GM23338 (cell line): Measurements from ENCODE around the gene POLQ. TPM values are rescaled to one million over a fixed set of nuclear protein-coding genes. Genes with fewer than 3 reads are reported as not detected.

ENCODE experiments used
- ATAC-seq: fragments of 200-7000 bp; cut with Tn5 transposase; 3 replicates; pipeline ENCODE4 v1.9.1; 2020
- DNase-seq: peaks from one replicate; pipeline ENCODE4 v3.0.0-alpha.2; 2015; ENCODE audit warnings: low spot score
- H2AFZ ChIP-seq: fragments of 200-600 bp; sonication (generic); 2 replicates; pipeline ENCODE4 v1.8.0; 2016; ENCODE audit warnings: antibody characterized with exemption, mild to moderate bottlenecking, moderate library complexity
- H3F3A ChIP-seq: fragments of 200-600 bp; sonication (generic); replicated peaks from 2 replicates; pipeline ENCODE4 v1.8.0; 2017; ENCODE audit warnings: antibody characterized with exemption, mixed run types, low read depth
- H3K27ac ChIP-seq: fragments of 200-600 bp; sonication (generic); 2 replicates; pipeline ENCODE4 v1.6.1; 2016; ENCODE audit warnings: low read depth
- H3K27me3 ChIP-seq: fragments of 200-600 bp; sonication (generic); 2 replicates; pipeline ENCODE4 v1.8.0; 2016; ENCODE audit warnings: mild to moderate bottlenecking, mixed run types, moderate library complexity; ENCODE audit not compliant: insufficient read depth
- H3K36me3 ChIP-seq: fragments of 200-600 bp; sonication (generic); 2 replicates; pipeline ENCODE4 v1.8.0; 2016; ENCODE audit warnings: mild to moderate bottlenecking; ENCODE audit not compliant: insufficient read depth
- H3K4me1 ChIP-seq: fragments of 200-600 bp; sonication (generic); 2 replicates; pipeline ENCODE4 v1.8.0; 2016; ENCODE audit warnings: mild to moderate bottlenecking, moderate library complexity; ENCODE audit not compliant: insufficient read depth
- H3K4me2 ChIP-seq: fragments of 200-600 bp; sonication (generic); 2 replicates; pipeline ENCODE4 v1.7.1; 2017; ENCODE audit warnings: mixed run types
- H3K4me3 ChIP-seq: fragments of 200-600 bp; sonication (generic); 2 replicates; pipeline ENCODE4 v1.6.1; 2016; ENCODE audit warnings: mixed run types
- H3K79me2 ChIP-seq: fragments of 200-600 bp; sonication (generic); replicated peaks from 2 replicates; pipeline ENCODE4 v1.8.0; 2017; ENCODE audit warnings: mild to moderate bottlenecking; ENCODE audit not compliant: insufficient read depth
- H3K9me2 ChIP-seq: fragments of 200-600 bp; sonication (generic); 2 replicates; pipeline ENCODE4 v1.8.0; 2017; ENCODE audit not compliant: insufficient read depth
- H4K20me1 ChIP-seq: fragments of 200-600 bp; sonication (generic); replicated peaks from 2 replicates; pipeline ENCODE4 v1.8.0; 2017; ENCODE audit warnings: mild to moderate bottlenecking; ENCODE audit not compliant: insufficient read depth
- H3K27ac Mint-ChIP-seq: 2 replicates; pipeline ENCODE4 v1.8.0; 2020; ENCODE audit warnings: inconsistent platforms, mild to moderate bottlenecking, moderate library complexity, mixed read lengths
- H3K27me3 Mint-ChIP-seq: 3 replicates; pipeline ENCODE4 v1.8.0; 2022; ENCODE audit warnings: low read depth, mild to moderate bottlenecking, moderate library complexity, mixed read lengths, inconsistent platforms; ENCODE audit not compliant: insufficient read depth, poor library complexity
- H3K36me3 Mint-ChIP-seq: 3 replicates; pipeline ENCODE4 v1.8.0; 2021; ENCODE audit warnings: low read depth, mild to moderate bottlenecking, inconsistent platforms, moderate library complexity, mixed read lengths
- H3K4me1 Mint-ChIP-seq: 3 replicates; pipeline ENCODE4 v1.8.0; 2020; ENCODE audit warnings: mild to moderate bottlenecking, inconsistent platforms, mixed read lengths
- H3K4me3 Mint-ChIP-seq: 3 replicates; pipeline ENCODE4 v1.8.0; 2021; ENCODE audit warnings: moderate library complexity, mild to moderate bottlenecking, inconsistent platforms, mixed read lengths
- H3K9me3 Mint-ChIP-seq: 3 replicates; pipeline ENCODE4 v1.8.0; 2020; ENCODE audit warnings: moderate library complexity, mild to moderate bottlenecking, inconsistent platforms, mixed read lengths
- CREB1 ChIP-seq: fragments of 250-450 bp; sonication (Bioruptor Pico); IDR thresholded peaks from 2 replicates; pipeline ENCODE4 v1.5.0; 2020; ENCODE audit warnings: low read depth, mild to moderate bottlenecking, moderate library complexity
- ETS1 ChIP-seq: IDR thresholded peaks from 2 replicates; pipeline ENCODE4 v1.6.1; 2016; ENCODE audit warnings: antibody characterized with exemption
- EZH2 ChIP-seq: fragments of 200-600 bp; sonication (generic); IDR thresholded peaks from one replicate; pipeline ENCODE4 v1.8.0; 2017; ENCODE audit warnings: antibody characterized with exemption, mild to moderate bottlenecking, low read depth; ENCODE audit not compliant: unreplicated experiment
- EZH2phosphoT487 ChIP-seq: fragments of 200-600 bp; sonication (generic); IDR thresholded peaks from one replicate; pipeline ENCODE4 v1.8.1; 2018; ENCODE audit warnings: antibody characterized with exemption; ENCODE audit not compliant: unreplicated experiment
- JUNB ChIP-seq: IDR thresholded peaks from one replicate; pipeline ENCODE4 v1.6.1; 2016; ENCODE audit warnings: antibody characterized with exemption; ENCODE audit not compliant: unreplicated experiment
- NANOG ChIP-seq: IDR thresholded peaks from 2 replicates; pipeline ENCODE4 v1.6.1; 2016; ENCODE audit warnings: antibody characterized with exemption, borderline replicate concordance
- POLR2AphosphoS5 ChIP-seq: IDR thresholded peaks from 2 replicates; pipeline ENCODE4 v1.6.1; 2016; ENCODE audit warnings: antibody characterized with exemption, low read depth
- STAT1 ChIP-seq: IDR thresholded peaks from one replicate; pipeline ENCODE4 v1.6.1; 2016; ENCODE audit warnings: antibody characterized with exemption; ENCODE audit not compliant: unreplicated experiment
- ZNF114 ChIP-seq: fragments of 250-450 bp; sonication (Bioruptor Pico); IDR thresholded peaks from 2 replicates; pipeline ENCODE4 v1.5.0; 2020; ENCODE audit warnings: mild to moderate bottlenecking, moderate library complexity
- ZNF331 ChIP-seq: fragments of 250-450 bp; sonication (Bioruptor Pico); IDR thresholded peaks from 2 replicates; pipeline ENCODE4 v1.5.0; 2020; ENCODE audit warnings: low read depth, mild to moderate bottlenecking, moderate library complexity
- ZNF462 ChIP-seq: fragments of 250-450 bp; sonication (Bioruptor Pico); IDR thresholded peaks from 2 replicates; pipeline ENCODE4 v1.5.0; 2020; ENCODE audit warnings: mild to moderate bottlenecking, moderate library complexity
- long read RNA-seq: library from polyadenylated mRNA; unstranded; transcript quantifications from one replicate; pipeline ENCODE4 v2.0.0, GENCODE V29; 2020; ENCODE audit not compliant: unreplicated experiment
- polyA plus RNA-seq: library from polyadenylated mRNA; unstranded; fragments of >200 nt; fragmentation: Nextera tagmentation; extraction: Ambion mirVana; gene quantifications from 2 replicates; pipeline ENCODE4 v1.2.1, GENCODE V29; 2016
- total RNA-seq: library from RNA; depleted of rRNA; stranded (reverse); fragments of >200 nt; shearing (Covaris generic); gene quantifications from 2 replicates; pipeline ENCODE4 v1.2.3, GENCODE V29; 2014; rRNA removed

The POLQ gene
- 14.7 and 20.6 TPM in 2 replicates for total RNA-seq
- polyA plus RNA-seq: 4.5 and 6.9 TPM in 2 replicates
- long read RNA-seq, partial matches to known transcripts: 5 of 10 reads
- long read RNA-seq, other reads (novel, unspliced or antisense): 5 of 10 reads

GRCh38 chr3:121545574-121546455 lies at the start of gene POLQ:
TSS of gene POLQ (minus strand) at chr3:121545988. CDS start at chr3:121545877, 111 bp downstream.
- Mint-ChIP-seq H3K9me3 (peaks cover 4% of the 10 kb centered on the region; the same call in 2 of the 3 replicates), H3K27ac (peak within 1 kb of the TSS; percentile 94), H3K27me3 (peaks cover 9% of the 10 kb centered on the region), H3K36me3 (peaks cover 41% of the 10 kb centered on the region), H3K4me1 (peaks cover 13% of the 10 kb centered on the region), H3K4me3 (peak within 1 kb of the TSS; percentile 96)
- ATAC-seq: peak; percentile 97
- H4K20me1 ChIP-seq: no peaks in the 10 kb centered on the region
- H3K27ac ChIP-seq: peak within 1 kb of the TSS; percentile 12; the same call in 1 of the 2 replicates
- H3K4me2 ChIP-seq: peak within 1 kb of the TSS; percentile 87
- peak within 1 kb of the TSS; percentile 87 for H2AFZ ChIP-seq
- H3F3A ChIP-seq: no peaks in the 10 kb centered on the region
- H3K4me1 ChIP-seq: peaks cover 5% of the 10 kb centered on the region
- H3K4me3 ChIP-seq: peak within 1 kb of the TSS; percentile 66
- TF ChIP-seq CREB1 (CRISPR knock-in tag): 0 out of 2 replicates have a peak, but pooled peaks have one; percentile 23
- no peak for TF ChIP-seq ZNF114 (CRISPR knock-in tag)
- TF ChIP-seq EZH2phosphoT487: no peak
- TF ChIP-seq ETS1: peak; percentile 58; the same call in 1 of the 2 replicates
- TF ChIP-seq POLR2AphosphoS5: peak; percentile 75
- DNase-seq: peak; percentile 97
- peaks cover 45% of the 10 kb centered on the region for H3K79me2 ChIP-seq
- no peaks in the 10 kb centered on the region for H3K27me3 ChIP-seq
- peaks cover 11% of the 10 kb centered on the region; the same call in 1 of the 2 replicates for H3K36me3 ChIP-seq
- H3K9me2 ChIP-seq: no peaks in the 10 kb centered on the region

GRCh38 chr3:121594850-121595249 lies 49.1 kb upstream of the POLQ start:
- H3F3A ChIP-seq: 0 out of 2 replicates have a peak, but pooled peaks cover 3% of the 10 kb centered on the region
- H3K36me3 Mint-ChIP-seq: peaks cover 3% of the 10 kb centered on the region; the same call in 1 of the 3 replicates
- H3K9me3 Mint-ChIP-seq: no peaks in the 10 kb centered on the region
- no peak overlapping the region for H3K27ac ChIP-seq
- H2AFZ ChIP-seq: no peak overlapping the region
- no peaks in the 10 kb centered on the region for H3K27me3 ChIP-seq
- no peaks in the 10 kb centered on the region for H3K36me3 ChIP-seq
- DNase-seq (no peak), ATAC-seq (no peak)
- peak overlapping the region; percentile 98 for H3K27ac Mint-ChIP-seq
- no peak overlapping the region for H3K4me3 Mint-ChIP-seq
- H4K20me1 ChIP-seq: no peaks in the 10 kb centered on the region
- H3K9me2 ChIP-seq: no peaks in the 10 kb centered on the region
- H3K4me2 ChIP-seq: no peak overlapping the region
- H3K4me1 Mint-ChIP-seq: peaks cover 58% of the 10 kb centered on the region
- peaks cover 14% of the 10 kb centered on the region for H3K27me3 Mint-ChIP-seq
- peaks cover 47% of the 10 kb centered on the region for H3K4me1 ChIP-seq
- H3K79me2 ChIP-seq: no peaks in the 10 kb centered on the region
- no peak overlapping the region for H3K4me3 ChIP-seq
- no peak for TF ChIP-seq EZH2
- TF ChIP-seq ETS1: no peak
- TF ChIP-seq EZH2phosphoT487: no peak
- TF ChIP-seq JUNB: no peak
- no peak for TF ChIP-seq CREB1 (CRISPR knock-in tag)
- no peak for TF ChIP-seq ZNF331 (CRISPR knock-in tag)
- TF ChIP-seq ZNF114 (CRISPR knock-in tag): no peak
- TF ChIP-seq NANOG: no peak
- TF ChIP-seq ZNF462: no peak
- no peak for TF ChIP-seq STAT1
